Measurements from ENCODE around the gene SNX27. TPM values are rescaled to one million over a fixed set of nuclear protein-coding genes. Genes with fewer than 3 reads are reported as not detected.

Gene SNX27
- total and polyA plus RNA-seq, 2 donors (not counting 1 experiment from before 2014, with no cell fraction given), result 13.5 to 45.6 TPM

DNA sequence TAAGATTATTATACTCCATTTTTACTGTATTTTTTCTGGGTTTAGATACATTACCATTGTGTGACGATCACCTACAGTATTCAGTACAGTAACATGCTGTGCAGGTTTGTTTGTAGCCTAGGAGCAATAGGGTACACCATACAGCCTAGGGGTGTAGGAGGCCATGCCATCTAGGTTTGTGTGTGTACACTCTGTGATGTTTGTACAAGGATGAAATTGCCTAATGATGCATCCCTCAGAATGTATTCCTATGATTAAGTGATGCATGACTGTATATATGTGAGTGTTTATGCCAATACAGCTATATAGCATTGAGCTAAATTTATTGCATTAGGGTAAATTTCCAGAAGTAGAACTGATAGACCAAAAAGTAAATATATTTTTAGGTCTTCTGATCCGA, 48.5 kb upstream of the SNX27 start:
- Mint-ChIP-seq H3K4me1 (no peaks in the 10 kb centered on the region), H3K4me3 (no peak overlapping the region), H3K27me3 (peaks cover 5% of the 10 kb centered on the region), H3K9me3 (ENCODE audit: insufficient read depth) (no peaks in the 10 kb centered on the region), H3K27ac (no peak overlapping the region)
- H2AFZ ChIP-seq (ENCODE audit: insufficient read depth, low read depth, low read length, poor library complexity, severe bottlenecking), result no peak overlapping the region
- no peaks in the 10 kb centered on the region for H3K9me3 ChIP-seq (ENCODE audit: control extremely low read depth in 1 of 3, control insufficient read depth in 2 of 3, insufficient read depth in 1 of 3, low read length in 2 of 3)
- POLR2A ChIA-PET, result no interaction called here
- H4K20me1 ChIP-seq (ENCODE audit: control insufficient read depth, insufficient read depth, low read length, poor library complexity, severe bottlenecking), result no peaks in the 10 kb centered on the region
- H3K4me1 ChIP-seq (ENCODE audit: control insufficient read depth in 2 of 2, insufficient read depth in 2 of 2, low read length in 2 of 2), result no peaks in the 10 kb centered on the region
- H3K79me2 ChIP-seq (ENCODE audit: control insufficient read depth, insufficient read depth, low read length), result no peaks in the 10 kb centered on the region
- no peak for ATAC-seq (ENCODE audit: low read depth)
- WGBS (ENCODE audit: insufficient coverage), result no CpG with 5 or more reads among the region's 2 CpGs
- TF ChIP-seq EZH2 (IDR thresholded peaks at IDR 0.05; ENCODE audit: borderline replicate concordance, insufficient read depth, low read depth, low read length, poor library complexity, severe bottlenecking), result no peak
- TF ChIP-seq, protein P1, sequence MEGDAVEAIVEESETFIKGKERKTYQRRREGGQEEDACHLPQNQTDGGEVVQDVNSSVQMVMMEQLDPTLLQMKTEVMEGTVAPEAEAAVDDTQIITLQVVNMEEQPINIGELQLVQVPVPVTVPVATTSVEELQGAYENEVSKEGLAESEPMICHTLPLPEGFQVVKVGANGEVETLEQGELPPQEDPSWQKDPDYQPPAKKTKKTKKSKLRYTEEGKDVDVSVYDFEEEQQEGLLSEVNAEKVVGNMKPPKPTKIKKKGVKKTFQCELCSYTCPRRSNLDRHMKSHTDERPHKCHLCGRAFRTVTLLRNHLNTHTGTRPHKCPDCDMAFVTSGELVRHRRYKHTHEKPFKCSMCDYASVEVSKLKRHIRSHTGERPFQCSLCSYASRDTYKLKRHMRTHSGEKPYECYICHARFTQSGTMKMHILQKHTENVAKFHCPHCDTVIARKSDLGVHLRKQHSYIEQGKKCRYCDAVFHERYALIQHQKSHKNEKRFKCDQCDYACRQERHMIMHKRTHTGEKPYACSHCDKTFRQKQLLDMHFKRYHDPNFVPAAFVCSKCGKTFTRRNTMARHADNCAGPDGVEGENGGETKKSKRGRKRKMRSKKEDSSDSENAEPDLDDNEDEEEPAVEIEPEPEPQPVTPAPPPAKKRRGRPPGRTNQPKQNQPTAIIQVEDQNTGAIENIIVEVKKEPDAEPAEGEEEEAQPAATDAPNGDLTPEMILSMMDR (IDR thresholded peaks at IDR 0.05), result no peak
- no peak for DNase-seq
- H3K9ac ChIP-seq (ENCODE audit: low read length), result no peak overlapping the region
- H3K36me3 ChIP-seq (replicated peaks in 1 of 2; ENCODE audit: control extremely low read depth in 1 of 2, control insufficient read depth in 1 of 2, extremely low read depth in 1 of 2, insufficient read depth in 2 of 2, low read length in 1 of 2), result no peaks in the 10 kb centered on the region
- H3K4me2 ChIP-seq (replicated peaks; ENCODE audit: low read depth, low read length, poor library complexity, severe bottlenecking), result no peak overlapping the region
- H3K27ac ChIP-seq (ENCODE audit: low read length in 2 of 2), result no peak overlapping the region
- CTCF ChIA-PET, result interaction anchor here (2.5 kb wide), 1 partner anchor 30 kb away, joined by 5 read pairs; no protein-coding TSS in a partner anchor
- H3K4me3 ChIP-seq (ENCODE audit: control extremely low read depth in 1 of 5, extremely low read depth in 1 of 5, insufficient read depth in 1 of 5, low read depth in 2 of 5, low read length in 4 of 5), result no peak overlapping the region
- intact Hi-C loops (cut with micrococcal nuclease), result no loop called here
- no peaks in the 10 kb centered on the region for H3K27me3 ChIP-seq (replicated peaks in 1 of 4; ENCODE audit: control extremely low read depth in 1 of 4, control insufficient read depth in 3 of 4, insufficient read depth in 4 of 4, low read length in 3 of 4)

DNA sequence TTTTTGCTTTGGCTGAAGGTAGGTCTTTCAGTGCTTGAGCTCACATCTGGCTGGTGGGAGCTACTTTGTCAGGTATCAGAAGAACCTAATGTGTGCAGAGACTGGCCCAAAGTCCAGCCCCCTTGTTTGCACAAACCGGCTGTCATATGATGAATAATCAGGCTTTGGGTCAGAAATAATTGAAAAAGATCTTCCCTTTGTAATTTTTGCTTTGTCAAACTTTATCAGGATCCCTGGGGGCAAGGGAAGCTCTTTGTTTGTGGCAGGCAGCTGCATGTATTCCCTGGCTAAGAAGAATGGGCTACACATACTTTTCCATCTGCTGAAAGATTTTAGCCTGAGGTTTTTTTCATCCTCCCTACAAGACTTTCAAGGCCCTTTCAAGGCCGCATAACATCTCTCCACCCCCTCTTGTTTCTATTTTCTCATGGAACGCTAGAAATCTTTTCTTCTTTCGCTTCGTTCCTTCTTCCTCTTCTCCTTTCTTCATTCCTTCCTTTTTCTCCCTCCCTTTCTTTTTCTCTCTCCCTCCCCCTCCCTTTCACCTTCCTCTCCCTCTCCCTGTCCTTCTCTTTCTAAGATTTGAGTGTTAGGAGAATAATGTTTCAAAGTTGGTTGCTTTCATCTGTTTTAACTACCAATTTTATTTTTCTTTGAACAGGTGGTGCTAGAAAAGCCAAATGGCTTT, 46.2 kb upstream of the SNX27 start:
- no peaks in the 10 kb centered on the region for H3K36me3 ChIP-seq (replicated peaks in 1 of 2; ENCODE audit: control extremely low read depth in 1 of 2, control insufficient read depth in 1 of 2, extremely low read depth in 1 of 2, insufficient read depth in 2 of 2, low read length in 1 of 2)
- H3K27me3 ChIP-seq (replicated peaks in 1 of 4; ENCODE audit: control extremely low read depth in 1 of 4, control insufficient read depth in 3 of 4, insufficient read depth in 4 of 4, low read length in 3 of 4), result no peaks in the 10 kb centered on the region
- no peak overlapping the region for H3K4me3 ChIP-seq (ENCODE audit: control extremely low read depth in 1 of 5, extremely low read depth in 1 of 5, insufficient read depth in 1 of 5, low read depth in 2 of 5, low read length in 4 of 5)
- Mint-ChIP-seq H3K27ac (no peak overlapping the region), H3K9me3 (ENCODE audit: insufficient read depth) (no peaks in the 10 kb centered on the region), H3K27me3 (no peaks in the 10 kb centered on the region), H3K4me3 (no peak overlapping the region), H3K4me1 (no peaks in the 10 kb centered on the region)
- intact Hi-C loops (cut with micrococcal nuclease), result no loop called here
- no peaks in the 10 kb centered on the region for H4K20me1 ChIP-seq (ENCODE audit: control insufficient read depth, insufficient read depth, low read length, poor library complexity, severe bottlenecking)
- no peak overlapping the region for H3K9ac ChIP-seq (ENCODE audit: low read length)
- ATAC-seq (ENCODE audit: low read depth) (no peak), DNase-seq (no peak)
- H3K4me1 ChIP-seq (ENCODE audit: control insufficient read depth in 2 of 2, insufficient read depth in 2 of 2, low read length in 2 of 2), result no peaks in the 10 kb centered on the region
- no peak for TF ChIP-seq EZH2 (IDR thresholded peaks at IDR 0.05; ENCODE audit: borderline replicate concordance, insufficient read depth, low read depth, low read length, poor library complexity, severe bottlenecking)
- TF ChIP-seq, protein P1 (IDR thresholded peaks at IDR 0.05), result no peak
- no peaks in the 10 kb centered on the region for H3K9me3 ChIP-seq (ENCODE audit: control extremely low read depth in 1 of 3, control insufficient read depth in 2 of 3, insufficient read depth in 1 of 3, low read length in 2 of 3)
- WGBS (ENCODE audit: insufficient coverage), result 52% methylated on average over 2 of the region's 5 CpGs
- CTCF ChIA-PET, result interaction anchor here (2.5 kb wide), 1 partner anchor 28 kb away, joined by 5 read pairs; no protein-coding TSS in a partner anchor
- H2AFZ ChIP-seq (ENCODE audit: insufficient read depth, low read depth, low read length, poor library complexity, severe bottlenecking), result no peak overlapping the region
- POLR2A ChIA-PET, result no interaction called here
- H3K79me2 ChIP-seq (ENCODE audit: control insufficient read depth, insufficient read depth, low read length), result no peaks in the 10 kb centered on the region
- no peak overlapping the region for H3K4me2 ChIP-seq (replicated peaks; ENCODE audit: low read depth, low read length, poor library complexity, severe bottlenecking)
- H3K27ac ChIP-seq (ENCODE audit: low read length in 2 of 2), result no peak overlapping the region

Data from B cell (primary cell).